NCI-H510A (cell line): ENCODE data around the gene RAB36.

ENCODE experiments used
- DNase-seq: peaks from one replicate; lab custom pipeline; 2025; lab: John Stamatoyannopoulos, UW

The RAB36 gene

GRCh38 chr22:23182309-23183060 is 37.2 kb downstream of the RAB36 start:
- peak; percentile 80 for DNase-seq

DNA sequence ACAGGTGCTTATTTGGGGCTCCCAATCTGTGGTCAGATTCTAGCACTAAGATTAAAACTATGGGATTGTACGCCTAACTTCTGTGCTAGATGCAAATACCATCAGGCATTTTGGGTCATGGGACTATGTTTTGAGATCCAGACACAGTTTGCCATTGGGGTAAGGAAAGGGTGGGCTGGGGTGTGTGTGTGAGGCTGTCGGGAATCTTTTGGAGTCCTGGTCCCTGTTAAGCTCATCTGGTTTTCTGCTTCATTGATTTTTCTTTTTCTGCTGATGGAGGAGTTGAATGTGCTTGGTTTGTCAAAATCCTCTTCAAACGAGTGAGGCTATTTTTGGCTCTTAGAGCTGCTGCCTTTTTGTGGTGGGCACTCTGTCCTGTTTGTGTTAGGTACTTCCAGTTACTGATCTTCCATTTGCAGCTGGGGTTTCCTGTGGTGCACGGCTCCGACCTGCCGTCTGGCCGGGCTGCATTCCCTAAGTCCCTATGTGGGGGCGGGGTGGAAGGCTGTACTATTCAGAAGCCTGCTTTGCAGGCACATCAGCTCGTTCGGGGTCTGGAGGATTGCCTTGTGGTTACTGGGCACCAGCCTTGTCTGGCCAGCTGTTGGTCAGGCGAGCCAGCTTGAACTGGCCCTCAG is 37.9 kb downstream of the RAB36 start:
- peak; percentile 53 for DNase-seq

GRCh38 chr22:23184100-23184763 is 39.0 kb downstream of the RAB36 start:
- DNase-seq: no peak

GRCh38 chr22:23184764-23185113 is 39.5 kb downstream of the RAB36 start:
- no peak for DNase-seq

GRCh38 chr22:23187211-23187610 is 41.9 kb downstream of the RAB36 start:
- DNase-seq: no peak

GRCh38 chr22:23187871-23188700 is 42.8 kb downstream of the RAB36 start:
- no peak for DNase-seq

- no peak for DNase-seq
Observed at GRCh38 chr22:23190526-23190925, 45.2 kb downstream of the RAB36 start.

DNA sequence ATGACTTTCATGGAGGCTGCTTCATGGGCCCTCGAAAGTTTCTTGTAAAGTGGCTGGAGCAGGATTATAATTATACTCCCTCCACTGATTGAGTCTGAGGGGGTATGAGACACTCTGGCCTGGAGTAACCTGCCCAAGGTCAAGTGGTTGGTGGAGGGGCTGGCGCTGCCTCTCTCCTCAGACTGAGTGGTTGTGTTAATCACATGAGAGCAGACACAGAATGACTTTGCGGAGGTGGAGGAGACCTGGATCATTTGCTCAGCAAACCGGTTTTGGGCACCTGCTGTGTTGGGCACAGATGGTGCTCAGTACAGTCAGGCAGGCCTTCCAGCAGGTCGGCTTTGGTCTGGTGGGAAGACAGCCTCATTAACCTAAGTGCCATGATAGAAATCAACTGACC is 46.9 kb downstream of the RAB36 start:
- peak; percentile 85 for DNase-seq

- no peak for DNase-seq
Observed at GRCh38 chr22:23192558-23192957, 47.3 kb downstream of the RAB36 start.

DNA sequence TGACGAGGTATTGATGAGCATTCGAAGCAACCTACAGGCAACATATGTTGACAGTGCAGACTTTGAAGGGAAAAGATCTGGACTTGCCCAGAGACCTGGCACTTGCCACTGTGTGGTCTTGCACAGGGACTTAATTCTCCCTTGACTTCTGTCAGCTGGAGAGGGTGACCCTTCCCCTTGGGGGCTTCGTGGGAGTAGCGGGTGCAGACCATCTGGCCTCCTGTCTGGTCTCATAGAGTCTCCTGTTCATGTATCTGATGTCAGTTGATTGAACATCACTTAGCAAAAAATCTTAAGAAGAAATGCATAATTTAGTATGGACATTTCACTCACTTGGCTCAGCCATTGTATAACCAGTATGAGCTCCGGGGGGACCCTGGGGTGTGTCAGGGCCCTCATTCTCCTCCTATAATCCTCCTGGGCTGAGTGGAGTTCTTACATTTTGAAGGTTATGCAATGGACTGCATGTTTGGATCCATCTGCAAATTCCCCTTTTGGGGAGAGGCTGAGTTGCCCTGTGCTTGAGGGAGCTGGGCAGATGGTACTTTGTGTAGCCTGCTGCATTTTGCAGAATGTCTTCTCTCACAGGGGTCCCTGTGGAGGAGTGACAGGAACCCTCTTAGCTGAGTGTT is 48.0 kb downstream of the RAB36 start:
- DNase-seq: no peak

- no peak for DNase-seq
Observed at GRCh38 chr22:23193882-23194281, 48.6 kb downstream of the RAB36 start.

DNA sequence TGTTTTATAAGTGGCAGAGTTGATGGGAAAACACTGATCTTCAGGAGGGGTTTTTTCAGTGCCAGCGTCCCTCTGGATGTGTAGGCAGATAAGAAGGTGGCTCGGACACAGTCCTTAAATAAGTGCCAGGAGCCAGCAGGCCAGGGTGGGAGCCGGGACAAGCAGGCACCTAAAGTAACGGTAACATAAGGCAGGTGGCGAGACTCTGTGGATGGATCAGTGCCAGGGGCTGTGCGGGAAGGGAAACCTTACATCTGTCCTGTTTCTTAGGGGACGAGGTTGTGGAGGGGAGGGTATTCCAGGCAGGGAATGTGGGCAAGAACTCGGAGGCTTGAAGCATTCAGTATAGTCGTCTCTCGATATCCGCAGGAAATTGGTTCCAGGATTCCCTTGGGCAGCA is 50.9 kb downstream of the RAB36 start:
- no peak for DNase-seq

GRCh38 chr22:23197836-23198235 is 52.6 kb downstream of the RAB36 start:
- DNase-seq: no peak

GRCh38 chr22:23199159-23199558 is 53.9 kb downstream of the RAB36 start:
- no peak for DNase-seq

GRCh38 chr22:23200898-23201297 is 55.6 kb downstream of the RAB36 start:
- no peak for DNase-seq

DNA sequence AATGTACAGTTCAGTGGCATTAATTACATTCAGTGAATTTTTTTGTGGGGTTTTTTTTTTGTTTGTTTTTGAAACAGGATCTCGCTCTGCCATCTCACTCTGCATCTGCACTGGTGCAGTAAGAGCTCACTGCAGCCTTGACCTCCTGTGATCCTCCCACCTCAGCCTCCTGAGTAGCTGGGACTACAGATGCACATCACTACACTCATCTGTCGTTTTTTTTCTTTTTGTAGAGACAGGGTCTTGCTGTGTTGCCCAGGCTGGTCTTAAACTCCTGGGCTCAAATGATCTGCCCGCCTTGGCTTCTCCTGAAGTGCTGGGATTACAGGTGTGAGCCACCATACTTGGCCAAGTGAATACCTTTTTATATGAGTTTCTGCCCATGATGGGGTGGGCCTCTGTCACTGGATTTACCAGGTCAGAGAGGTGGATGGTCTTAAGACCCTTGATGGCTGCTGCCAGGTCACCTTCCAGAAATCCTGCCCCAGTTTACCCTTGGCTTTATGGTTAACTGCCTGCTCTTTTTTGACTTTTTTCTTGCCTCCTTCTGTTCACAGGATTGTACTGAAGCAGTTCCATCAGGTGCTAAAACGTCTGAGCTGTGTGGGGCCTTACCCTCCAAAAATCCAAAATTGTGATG is 57.7 kb downstream of the RAB36 start:
- no peak for DNase-seq

DNA sequence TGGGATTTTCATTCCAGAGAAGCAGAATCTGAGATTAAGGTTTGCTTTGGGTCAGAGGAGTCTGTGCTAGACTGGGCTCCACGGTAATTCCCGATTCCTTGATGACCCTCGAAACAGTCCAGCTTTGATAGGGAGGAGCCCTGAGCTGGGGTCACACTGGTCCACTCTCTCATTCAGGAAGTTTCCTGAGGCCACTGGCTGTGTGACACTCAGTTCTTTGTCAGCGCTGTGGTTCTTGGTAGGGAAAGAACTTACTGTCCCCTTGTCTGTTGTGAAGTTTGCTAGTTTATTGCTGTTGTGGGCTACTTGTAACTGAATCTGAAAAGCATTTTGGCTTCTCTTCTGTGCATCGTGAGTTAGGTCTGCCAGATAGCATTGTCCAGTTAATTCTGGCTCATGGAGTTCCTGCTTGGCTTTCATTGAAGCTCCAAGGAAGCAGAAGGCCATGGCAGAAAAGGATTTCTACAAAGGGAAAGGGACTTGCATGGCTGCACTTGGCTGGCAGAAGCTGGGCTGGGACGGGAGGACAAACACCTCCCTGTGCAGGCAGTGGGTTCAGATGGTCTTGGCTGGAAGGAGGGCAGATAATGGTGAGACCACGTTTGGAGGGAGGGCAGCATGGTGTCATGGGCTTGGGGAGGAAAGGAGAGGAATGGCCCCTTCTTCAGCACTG is 58.3 kb downstream of the RAB36 start:
- no peak for DNase-seq

GRCh38 chr22:23204125-23204488 is 58.8 kb downstream of the RAB36 start:
- DNase-seq: no peak

DNA sequence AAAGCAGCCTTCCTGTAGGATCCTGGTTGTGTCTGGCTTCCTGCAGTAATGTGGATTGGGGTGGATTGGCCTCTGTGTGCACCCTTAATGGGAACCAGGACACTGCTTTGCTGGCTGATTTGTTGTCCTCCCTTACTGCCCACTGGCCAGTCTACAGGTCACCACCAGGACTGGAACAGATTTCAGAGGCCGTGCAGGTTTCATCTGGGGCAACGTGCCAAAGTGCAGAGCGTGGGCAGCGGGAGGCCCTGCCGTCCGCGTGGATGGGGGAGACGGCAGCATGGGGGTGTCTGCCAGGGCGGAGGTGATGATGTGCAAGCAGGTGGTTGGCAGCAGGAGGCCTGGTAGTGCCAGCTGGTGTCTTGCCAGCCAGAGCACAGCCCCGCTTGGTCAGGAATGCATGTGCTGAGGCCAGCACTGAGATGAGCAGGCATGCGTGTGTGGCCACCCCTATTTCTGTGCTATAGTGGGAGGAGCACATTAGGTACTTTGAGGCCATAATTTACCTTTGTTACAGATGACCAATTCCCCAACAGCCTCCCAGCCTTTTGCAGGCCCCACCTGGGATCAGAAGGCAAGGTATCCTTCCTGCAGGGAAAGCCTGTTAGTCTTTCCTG is 59.4 kb downstream of the RAB36 start:
- DNase-seq: no peak

DNA sequence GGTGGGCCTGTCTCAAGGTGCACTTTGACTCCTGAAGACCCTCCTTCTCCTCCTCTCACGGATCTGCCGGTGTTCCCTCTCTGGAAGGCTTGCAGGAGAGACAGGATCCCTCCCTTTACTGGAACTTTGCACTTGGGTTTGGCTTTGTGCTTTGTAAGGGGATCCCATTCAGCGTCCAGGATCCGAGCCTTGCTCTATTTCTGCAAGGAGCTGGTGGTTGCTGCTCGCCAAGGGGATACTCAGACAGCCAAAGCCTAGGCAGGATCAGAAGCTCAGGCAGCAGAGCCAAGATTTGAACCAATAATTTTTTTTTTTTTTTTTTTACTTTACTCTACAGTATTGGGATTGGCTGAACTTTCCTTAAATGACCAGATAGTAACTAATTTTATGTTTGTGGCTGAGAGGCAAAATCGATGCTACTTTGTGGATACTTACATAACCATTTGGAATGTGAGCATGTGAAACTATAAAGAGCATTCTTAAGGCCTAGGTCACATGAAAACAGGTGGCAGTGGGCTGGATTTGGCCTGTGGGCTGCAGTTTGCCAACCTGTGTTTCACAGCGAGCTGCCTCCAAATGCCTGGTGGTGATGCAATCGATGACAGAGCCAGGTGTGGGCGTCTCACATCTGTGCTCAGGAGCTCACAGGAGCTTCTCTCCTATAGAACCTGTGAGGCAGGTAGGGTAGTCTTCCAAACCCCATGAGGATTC is 60.2 kb downstream of the RAB36 start:
- no peak for DNase-seq
